NCI-H2171 (cell line): ENCODE results near the gene TOP2B.

ENCODE experiments used
- DNase-seq: peaks from one replicate; lab custom pipeline; 2025; lab: John Stamatoyannopoulos, UW

Gene TOP2B

GRCh38 chr3:25673738-25674298 lies 9.1 kb upstream of the TOP2B start:
- no peak for DNase-seq

- no peak for DNase-seq
Observed at GRCh38 chr3:25665315-25666280, 891 bp upstream of the TOP2B start.

GRCh38 chr3:25663869-25664811 lies 567 bp downstream of the TOP2B start:
- DNase-seq = peak; percentile 7

- DNase-seq = no peak
Observed at GRCh38 chr3:25663347-25663868, 1.3 kb downstream of the TOP2B start.

GRCh38 chr3:25662736-25663320 lies 1.9 kb downstream of the TOP2B start:
- no peak for DNase-seq

GRCh38 chr3:25661694-25662437 lies 2.8 kb downstream of the TOP2B start:
- no peak for DNase-seq

- no peak for DNase-seq
Observed at GRCh38 chr3:25658836-25659235, 5.9 kb downstream of the TOP2B start.

- DNase-seq = no peak
Observed at GRCh38 chr3:25657293-25657692, 7.4 kb downstream of the TOP2B start.

GRCh38 chr3:25655659-25656058 lies 9.0 kb downstream of the TOP2B start:
- DNase-seq = no peak

- DNase-seq = no peak
Observed at GRCh38 chr3:25654576-25654975, 10.1 kb downstream of the TOP2B start.

GRCh38 chr3:25653322-25653721 lies 11.4 kb downstream of the TOP2B start:
- no peak for DNase-seq

GRCh38 chr3:25652921-25653320 lies 11.8 kb downstream of the TOP2B start:
- no peak for DNase-seq

GRCh38 chr3:25648925-25649830 lies 15.5 kb downstream of the TOP2B start:
- no peak for DNase-seq

GRCh38 chr3:25648107-25648535 lies 16.6 kb downstream of the TOP2B start:
- peak; percentile 33 for DNase-seq

GRCh38 chr3:25635038-25635437 lies 29.7 kb downstream of the TOP2B start:
- DNase-seq = no peak

- DNase-seq = no peak
Observed at GRCh38 chr3:25633919-25634318, 30.8 kb downstream of the TOP2B start.

- DNase-seq = no peak
Observed at GRCh38 chr3:25631989-25632388, 32.7 kb downstream of the TOP2B start.

- DNase-seq = no peak
Observed at GRCh38 chr3:25621087-25621486, 43.6 kb downstream of the TOP2B start.

- DNase-seq = no peak
Observed at GRCh38 chr3:25620493-25620892, 44.2 kb downstream of the TOP2B start.

- DNase-seq = no peak
Observed at GRCh38 chr3:25619382-25619781, 45.3 kb downstream of the TOP2B start.
